HG02610 (cell line): Measurements from ENCODE around the gene PRPS2.

Experiments
- ATAC-seq: cut with Tn5 transposase; IDR thresholded peaks from one replicate; pipeline ENCODE4 v1.9.1; 2021; ENCODE audit warnings: mild to moderate bottlenecking, moderate library complexity; ENCODE audit not compliant: unreplicated experiment

The PRPS2 gene

GRCh38 chrX:12791257-12792228 is at the start of gene PRPS2:
Gene PRPS2, plus strand, starts transcription at chrX:12791412. Its CDS starts 86 bp downstream, at chrX:12791498.
- ATAC-seq = peak; percentile 85

GRCh38 chrX:12741416-12741815 is 49.8 kb upstream of the PRPS2 start:
- ATAC-seq = no peak

DNA sequence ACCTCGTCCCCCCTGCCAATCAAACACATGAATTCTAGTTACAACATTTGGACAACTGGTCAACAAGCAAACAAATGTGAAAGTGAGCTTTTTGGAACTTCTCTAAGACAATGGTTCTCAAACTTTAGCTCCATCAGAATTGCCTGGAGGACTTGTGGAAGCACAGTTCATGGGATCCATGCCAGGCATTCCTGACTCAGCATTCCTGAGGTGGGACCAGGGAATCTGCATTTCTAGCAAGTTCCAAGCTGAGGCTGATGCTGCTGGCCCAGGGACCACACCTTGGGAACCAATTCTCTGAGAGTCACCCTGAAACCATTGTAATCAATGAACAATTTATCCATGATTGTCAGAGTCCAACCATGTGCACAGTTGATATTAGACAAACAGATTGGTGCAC is 43.8 kb upstream of the PRPS2 start:
- no peak for ATAC-seq

GRCh38 chrX:12751887-12752286 is 39.3 kb upstream of the PRPS2 start:
- no peak for ATAC-seq

DNA sequence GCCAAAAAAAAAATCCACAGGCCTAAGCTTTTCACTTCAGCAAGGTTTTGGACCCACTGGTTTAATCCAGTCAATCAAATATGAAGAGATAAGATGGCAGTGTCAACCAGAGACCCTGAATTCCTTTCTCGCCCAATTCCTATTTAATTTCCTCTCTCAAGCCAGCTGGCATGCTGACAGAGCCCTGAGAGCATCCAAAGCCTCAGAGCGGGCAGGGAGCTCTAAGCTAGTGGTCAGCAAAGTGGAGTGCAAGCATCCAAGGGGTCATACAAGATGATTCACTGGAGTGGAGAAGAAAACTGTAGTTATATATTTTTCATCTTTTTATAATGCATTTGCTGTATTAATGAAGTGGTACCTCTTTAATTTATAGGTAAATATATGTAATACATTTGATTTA is 37.8 kb upstream of the PRPS2 start:
- no peak for ATAC-seq

- ATAC-seq = no peak
Measured at GRCh38 chrX:12758291-12758690, 32.9 kb upstream of the PRPS2 start.

- ATAC-seq = no peak
Measured at GRCh38 chrX:12767856-12768255, 23.4 kb upstream of the PRPS2 start.

GRCh38 chrX:12768491-12768890 is 22.7 kb upstream of the PRPS2 start:
- ATAC-seq = no peak

DNA sequence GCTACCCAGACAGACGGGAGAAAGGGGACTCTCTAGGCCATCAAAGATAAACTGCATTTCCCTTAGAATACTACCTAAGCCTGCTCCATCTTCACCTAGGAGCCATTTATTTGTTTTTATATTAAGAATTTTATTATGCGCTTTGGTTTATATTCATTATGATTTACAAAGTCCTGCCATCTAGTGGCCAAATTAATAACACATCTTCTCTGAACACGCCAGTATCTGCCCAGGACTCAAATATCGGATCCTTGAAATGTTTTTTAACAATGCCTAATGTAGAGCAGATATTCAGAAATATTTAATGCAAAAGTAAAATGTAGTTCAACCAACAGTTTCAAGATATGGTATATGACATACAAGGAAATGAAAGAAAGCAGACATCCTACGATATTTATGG is 20.8 kb upstream of the PRPS2 start:
- ATAC-seq = no peak

DNA sequence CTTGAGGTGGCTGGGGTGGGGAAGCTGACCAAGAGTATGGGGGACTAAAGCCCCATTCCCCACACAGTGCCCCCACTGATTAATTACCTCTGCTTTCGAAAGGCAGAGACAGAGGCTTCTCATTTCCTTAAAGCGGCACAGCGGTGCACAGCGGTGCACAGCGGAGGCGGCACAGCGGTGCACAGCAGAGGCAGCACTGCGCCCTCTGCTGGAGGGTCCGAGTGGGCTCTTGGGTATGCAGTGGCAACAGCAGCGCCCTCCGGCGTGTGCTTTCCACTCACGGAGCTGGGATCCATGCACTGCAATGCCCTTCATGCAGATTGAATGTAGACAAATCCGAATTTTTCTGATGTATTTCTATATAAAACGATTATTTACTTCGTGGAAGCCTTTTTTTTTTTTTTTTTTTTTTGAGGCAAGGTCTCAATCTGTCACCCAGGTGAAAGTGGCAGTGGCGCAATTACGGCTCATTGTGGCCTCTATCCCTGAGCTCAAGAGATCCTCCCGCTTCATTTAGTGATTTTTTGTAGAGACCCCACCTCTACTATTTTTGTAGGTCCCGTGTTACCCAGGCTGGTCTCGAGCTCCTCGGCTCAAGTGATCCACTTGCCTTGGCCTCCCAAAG is 19.7 kb upstream of the PRPS2 start:
- peak; percentile 94 for ATAC-seq

DNA sequence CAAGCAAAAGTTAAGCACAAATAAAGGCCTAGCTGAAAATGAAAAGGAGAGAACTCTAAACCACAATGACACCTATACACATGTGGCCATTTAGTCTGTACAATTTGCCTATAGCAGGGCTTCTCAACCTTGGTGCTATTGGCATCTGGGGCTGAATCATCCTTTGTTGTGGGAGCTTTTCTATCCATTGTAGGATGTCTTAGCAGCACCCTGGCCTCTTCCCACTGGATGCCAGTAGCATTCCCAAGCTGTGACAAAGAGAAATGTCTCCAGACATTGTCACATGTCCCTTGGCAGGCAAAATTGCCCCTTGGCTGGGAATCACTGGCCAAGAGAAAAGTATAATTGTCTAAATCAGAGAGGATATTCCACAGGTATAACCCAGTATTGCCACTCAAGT is 13.5 kb upstream of the PRPS2 start:
- ATAC-seq = no peak

DNA sequence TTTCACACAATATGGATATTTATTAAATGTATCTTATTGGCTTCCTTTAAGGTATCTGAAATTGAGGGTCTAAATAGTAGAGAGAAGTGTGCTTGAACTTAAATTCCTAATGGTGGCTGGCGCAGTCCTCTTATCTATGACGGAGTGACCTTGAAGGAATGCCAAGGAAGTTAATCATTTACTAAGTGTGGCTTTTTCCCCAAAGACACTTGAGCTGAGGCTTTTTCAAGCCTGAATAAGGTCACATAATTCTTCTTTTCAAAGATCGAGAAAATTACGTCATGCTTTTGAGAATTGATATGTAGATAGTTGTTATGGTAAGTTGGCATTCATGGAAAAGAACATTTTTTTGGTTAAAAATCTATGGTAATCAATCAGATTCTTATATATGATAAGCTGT is 11.7 kb upstream of the PRPS2 start:
- no peak for ATAC-seq

DNA sequence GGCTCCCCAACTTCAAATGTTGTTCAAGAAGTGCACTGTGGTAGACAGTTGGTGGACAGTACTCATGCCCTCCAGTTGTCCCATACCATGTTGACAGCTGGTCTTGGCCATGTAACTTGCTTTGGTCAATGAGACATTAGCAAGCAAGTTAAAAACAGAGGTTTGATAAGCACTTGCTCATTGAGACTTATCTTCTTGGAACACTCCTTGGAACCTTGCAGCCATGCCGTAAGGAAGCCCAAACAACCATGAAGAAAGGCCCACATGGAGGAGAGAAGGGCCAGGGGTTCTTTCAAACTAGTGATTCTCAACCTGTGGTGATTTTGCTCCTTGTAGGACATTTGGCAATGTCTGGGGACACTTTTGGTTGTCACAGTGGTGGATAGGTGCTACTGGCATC is 2.6 kb upstream of the PRPS2 start:
- no peak for ATAC-seq

GRCh38 chrX:12789976-12790375 is 1.2 kb upstream of the PRPS2 start:
- ATAC-seq = no peak

DNA sequence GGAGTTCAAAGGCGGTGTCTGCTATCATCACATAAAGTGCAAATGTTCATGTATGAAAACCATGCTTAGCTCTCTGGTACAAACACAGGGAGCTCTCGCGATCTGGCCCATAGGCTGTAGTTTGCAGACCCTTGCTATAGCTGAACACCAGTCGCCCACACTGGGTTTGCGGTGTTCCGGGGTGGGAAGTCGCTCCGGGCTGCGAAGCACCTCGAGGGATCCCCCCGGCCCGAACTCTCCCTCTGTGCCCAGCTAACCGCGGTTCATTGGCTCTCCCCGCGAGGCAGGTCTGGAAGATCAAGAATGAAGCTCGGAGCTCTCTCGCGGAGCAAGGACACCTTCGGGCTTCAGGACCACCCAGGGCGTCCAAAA is 341 bp upstream of the PRPS2 start:
- ATAC-seq = peak; percentile 27

DNA sequence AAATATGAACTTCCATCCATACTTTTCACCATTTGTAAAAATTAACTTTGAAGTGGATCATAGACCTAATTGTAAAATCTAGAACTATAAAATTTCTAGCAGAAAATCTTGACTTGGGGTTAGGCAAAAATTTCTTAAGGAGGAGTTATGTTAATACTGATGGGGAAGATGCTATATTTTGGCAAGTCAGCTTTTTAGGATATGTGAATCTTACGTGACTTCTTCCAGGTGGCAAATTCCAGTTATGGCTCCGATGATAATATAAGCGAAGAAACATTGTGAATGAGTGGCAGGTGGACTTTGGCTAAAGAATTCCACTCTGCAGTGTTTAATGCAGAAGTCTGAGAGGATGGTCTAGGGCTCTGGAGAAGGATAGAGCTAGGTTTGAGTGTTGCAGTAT is 1.5 kb downstream of the PRPS2 start:
- no peak for ATAC-seq

GRCh38 chrX:12794654-12795053 is 3.4 kb downstream of the PRPS2 start:
- no peak for ATAC-seq

DNA sequence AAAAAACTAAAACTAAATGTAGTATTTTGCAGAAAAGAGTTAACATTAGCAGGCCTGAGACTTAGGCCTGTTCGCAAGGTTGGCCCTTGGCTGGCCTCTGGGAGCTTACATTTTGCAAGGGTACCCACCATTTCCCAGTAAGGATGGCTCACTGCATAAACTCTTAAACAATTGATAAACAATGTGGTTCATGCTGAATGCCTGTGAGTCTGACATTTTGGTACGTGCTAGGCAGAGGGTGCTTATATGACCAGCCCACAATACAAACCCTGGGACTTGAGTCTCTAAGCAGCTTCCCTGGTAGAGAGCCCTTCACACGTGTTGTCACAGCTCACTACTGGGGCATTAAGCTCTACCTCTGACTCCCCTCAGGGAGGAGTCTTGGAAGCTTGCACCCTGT is 7.4 kb downstream of the PRPS2 start:
- no peak for ATAC-seq

DNA sequence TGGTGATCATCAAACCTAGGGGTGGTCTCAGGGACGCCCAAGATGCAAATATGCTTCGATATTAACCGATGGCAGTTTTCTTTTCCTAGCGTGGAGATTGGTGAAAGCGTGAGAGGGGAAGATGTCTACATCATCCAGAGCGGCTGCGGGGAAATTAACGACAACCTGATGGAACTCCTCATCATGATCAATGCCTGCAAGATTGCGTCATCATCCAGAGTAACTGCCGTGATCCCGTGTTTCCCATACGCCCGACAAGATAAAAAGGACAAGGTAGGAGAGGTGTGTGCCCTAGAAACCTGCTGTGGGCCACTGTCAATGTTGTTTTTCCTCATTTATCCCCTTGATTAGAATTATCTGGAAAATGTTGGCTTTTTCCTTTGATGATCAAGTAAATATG is 7.9 kb downstream of the PRPS2 start:
- no peak for ATAC-seq

DNA sequence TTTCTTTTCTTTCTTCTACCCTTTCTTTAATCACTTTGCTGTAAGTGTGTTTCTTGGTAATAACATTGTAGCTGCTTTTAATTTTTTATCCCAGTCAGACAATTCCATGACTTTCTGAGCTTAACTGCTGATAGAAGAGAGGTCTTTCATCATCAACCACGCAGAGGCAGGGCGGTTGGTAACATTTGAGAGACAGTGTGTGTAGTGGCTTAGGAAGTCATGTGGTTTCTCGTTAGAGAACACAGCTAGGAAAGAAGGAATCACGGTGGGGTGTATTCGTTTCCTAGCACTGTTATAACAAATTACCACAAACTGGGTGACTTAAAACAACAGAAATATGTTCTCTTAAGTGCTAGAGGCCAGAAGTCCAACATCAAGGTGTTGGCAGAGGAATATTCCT is 11.5 kb downstream of the PRPS2 start:
- no peak for ATAC-seq

GRCh38 chrX:12804655-12805054 is 13.4 kb downstream of the PRPS2 start:
- ATAC-seq = no peak

- ATAC-seq = no peak
Measured at GRCh38 chrX:12805333-12805732, 14.1 kb downstream of the PRPS2 start.
